GM18873 (cell line): ENCODE results near the gene BAAT.
A peak's percentile ranks its signal among the peaks of the same experiment; 100 is the strongest.

Experiments used
- ATAC-seq: cut with Tn5 transposase; IDR thresholded peaks from one replicate; pipeline ENCODE4 v1.9.1; 2021; ENCODE audit warnings: mild to moderate bottlenecking, moderate library complexity, moderate number of reproducible peaks; ENCODE audit not compliant: unreplicated experiment, low FRiP score

Gene BAAT

DNA sequence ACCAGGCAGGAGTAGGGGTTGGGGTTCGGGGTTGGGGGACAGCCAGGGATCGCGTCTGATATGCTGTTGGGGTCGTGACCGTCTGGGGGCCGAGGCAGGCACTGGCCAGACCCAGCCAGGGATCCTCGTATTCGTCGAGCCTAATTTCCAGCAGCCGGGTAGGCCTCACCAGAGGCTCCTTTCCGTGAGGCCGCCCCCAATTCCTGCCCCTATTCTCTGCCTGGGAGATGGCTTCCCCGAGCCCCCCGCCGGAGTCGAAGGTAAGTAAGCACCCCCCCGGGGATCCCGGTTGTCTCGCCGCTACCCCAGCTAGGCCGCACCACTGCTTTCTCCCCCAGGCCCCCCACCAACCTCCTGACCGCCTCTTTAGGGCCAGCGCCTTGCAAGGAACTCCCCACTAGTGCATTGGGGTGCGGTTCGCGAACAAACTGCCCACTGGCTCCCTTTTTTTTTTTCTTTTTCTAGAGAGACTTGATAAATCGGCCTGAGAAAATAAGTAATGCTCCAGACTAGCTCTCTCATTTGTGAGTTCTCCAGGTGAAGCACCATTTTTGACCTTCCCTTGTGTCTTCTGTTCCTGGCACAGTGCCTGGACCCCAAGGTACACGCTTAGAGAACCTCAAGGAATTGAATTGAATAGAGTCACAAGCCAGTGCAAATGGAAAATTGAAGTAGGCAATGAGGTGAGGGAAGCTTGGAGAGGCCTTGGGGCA is 14.3 kb upstream of the BAAT start:
- ATAC-seq = no peak

DNA sequence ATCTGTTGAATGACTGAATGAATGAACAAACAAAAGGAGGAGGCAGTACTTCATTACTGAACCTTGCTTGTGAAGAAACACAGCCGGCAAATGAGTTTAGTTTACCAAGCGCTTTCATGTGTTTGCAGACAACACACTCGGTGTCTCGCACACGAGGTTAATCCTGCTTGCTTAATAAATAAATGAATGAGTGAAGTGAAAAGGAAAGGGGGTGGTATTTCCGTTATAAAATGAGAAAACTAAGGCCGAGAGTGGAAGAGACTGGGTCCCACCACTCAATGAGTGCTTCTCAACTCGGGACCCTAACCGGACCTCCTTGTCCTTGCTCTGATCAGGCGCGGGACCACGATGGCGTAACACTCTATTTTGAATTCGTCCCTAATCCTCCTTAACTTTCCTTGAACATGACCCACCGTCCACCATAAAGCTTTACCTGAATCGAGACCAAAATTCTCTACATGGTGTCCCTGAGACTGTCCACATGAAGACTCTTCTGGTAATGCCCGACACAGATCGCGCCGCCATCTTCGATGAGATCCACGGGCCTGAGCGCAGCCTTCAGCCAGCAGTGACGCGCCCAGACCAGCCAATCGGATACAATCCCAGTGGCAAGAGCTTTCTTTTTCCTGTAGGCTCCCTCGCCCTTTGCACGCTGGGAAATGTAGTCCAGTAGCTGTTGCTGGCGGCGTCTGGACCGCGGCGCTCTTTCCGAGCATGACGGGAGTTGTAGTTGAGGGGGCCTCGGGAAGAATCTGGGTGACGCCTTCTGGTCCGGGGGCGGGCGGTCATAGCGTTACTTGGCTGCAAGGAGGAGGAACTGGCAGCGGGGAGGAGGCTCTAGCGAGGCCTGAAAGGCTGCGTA is 13.5 kb upstream of the BAAT start, which contains the start of the genes MRPL50 and ZNF189:
Gene MRPL50 (minus strand): TSS at position 551 of the 862 bp plus-strand sequence. CDS start 26 bp downstream, at position 525.
Gene ZNF189 (plus strand): TSS at position 784 of the 862 bp plus-strand sequence. CDS start 306 bp downstream, outside the sequence.
- peak; percentile 99 for ATAC-seq

DNA sequence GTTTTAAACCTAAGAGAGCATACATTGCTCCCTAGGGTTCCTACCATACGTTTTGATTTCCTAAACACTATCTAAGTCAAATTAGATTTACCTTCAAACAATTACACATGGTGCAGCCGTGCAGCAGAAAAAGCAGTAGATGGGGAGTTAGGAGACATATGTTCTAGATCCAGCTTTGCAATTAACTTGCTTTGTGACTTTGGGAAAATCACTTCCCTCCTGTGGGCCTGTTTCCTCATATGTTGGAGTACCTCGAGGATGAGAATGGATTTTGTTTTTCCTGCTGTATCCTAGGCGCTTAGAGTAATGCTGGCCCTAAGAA is 12.9 kb upstream of the BAAT start:
- no peak for ATAC-seq

DNA sequence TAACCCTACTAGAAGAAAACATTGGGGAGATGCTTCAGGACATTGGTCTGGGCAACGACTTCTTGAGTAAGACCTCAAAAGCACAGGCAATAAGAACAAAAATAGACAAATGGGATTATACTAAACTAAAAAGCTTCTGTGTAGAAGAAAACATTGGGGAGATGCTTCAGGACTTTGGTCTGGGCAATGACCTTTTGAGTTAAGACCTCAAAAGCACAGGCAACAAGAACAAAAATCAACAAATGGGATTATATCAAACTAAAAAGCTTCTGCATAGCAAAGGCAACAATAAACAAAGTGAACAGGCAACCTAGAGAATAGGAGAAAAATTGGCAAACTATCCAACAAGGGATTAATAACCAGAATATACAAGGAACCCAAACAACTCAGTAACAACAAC is 9.9 kb upstream of the BAAT start:
- no peak for ATAC-seq

DNA sequence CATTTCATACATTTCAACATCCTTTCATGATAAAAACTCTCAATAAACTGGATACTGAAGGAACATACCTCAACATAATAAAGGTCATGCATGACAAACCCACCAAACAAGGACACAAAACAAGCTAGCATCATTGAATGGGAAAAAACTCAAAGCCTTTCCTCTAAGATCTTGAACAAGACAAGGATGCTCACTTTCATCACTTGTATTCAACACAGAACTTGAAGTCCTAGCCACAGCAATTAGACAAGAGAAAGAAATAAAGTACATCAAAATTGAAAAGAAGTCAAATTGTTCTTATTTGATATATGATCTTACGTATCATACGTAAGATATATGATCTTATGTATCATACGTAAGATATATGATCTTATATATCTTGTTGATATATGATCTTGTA is 8.3 kb upstream of the BAAT start:
- no peak for ATAC-seq

DNA sequence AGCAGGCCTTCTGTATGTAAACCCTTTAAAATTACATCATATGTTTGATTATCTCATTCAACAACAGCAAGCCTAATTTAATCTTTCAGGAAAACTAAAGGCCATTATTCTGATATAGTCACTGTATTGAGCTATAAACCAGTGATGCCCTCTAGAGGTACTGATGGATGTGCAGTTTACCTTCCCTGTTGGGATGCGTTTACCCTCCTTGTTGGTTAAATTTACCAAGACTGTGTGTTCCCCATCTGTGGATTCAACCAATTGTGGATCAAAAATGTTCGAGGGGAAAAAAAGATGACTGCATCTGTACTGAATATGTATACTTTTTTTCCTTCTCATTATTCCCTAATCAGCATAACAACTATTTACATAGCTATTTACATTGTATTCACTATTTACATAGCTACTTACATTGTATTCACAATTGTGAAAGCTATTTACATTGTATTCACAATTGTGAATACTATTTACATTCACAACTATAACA is 3.7 kb upstream of the BAAT start:
- ATAC-seq = no peak

DNA sequence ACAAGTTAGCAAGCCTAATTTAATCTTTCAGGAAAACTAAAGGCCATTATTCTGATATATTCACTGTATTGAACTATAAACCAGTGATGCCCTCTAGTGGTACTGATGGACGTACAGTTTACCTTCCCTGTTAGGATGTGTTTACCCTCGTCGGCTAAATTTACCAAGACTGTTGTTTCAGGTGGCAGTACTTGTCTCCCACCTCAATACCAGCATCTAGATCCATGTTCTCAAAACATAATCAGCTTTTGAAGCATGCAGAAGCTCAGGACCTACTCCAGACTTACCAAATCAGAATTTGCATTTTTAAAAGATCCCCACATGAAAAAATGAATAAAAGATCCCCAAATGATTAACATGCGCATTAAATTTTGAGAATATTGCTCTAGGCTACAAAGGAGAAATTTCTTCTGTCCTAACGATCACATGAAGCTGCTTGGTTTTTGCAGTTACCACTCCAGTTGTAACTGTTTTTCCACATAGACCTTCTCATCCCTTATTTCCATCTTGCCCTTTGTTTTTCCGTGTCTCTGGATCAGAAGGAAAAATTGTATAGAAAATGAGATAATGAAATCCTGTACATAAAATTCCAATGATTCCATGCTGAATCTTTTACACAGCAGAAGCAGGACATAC is 3.2 kb upstream of the BAAT start:
- ATAC-seq = no peak

DNA sequence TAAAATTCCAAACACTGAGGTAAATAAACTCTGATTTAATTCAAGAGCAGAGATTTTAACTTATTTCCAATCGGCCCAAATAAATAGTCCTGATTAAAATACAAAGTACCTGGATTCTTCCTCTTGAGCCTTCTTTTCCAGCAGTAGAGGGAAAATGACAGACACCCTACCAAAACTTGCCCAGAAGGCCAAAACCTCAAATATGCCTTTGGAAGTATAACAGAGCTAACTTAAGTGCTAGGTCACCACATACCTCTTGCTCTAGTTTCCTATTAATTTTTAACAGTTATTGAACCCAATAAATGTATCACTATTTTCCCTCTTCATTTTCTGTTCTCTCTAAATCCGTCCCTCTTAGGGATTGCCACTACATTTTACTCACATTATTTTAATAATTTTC is 1.4 kb downstream of the BAAT start:
- ATAC-seq = no peak

DNA sequence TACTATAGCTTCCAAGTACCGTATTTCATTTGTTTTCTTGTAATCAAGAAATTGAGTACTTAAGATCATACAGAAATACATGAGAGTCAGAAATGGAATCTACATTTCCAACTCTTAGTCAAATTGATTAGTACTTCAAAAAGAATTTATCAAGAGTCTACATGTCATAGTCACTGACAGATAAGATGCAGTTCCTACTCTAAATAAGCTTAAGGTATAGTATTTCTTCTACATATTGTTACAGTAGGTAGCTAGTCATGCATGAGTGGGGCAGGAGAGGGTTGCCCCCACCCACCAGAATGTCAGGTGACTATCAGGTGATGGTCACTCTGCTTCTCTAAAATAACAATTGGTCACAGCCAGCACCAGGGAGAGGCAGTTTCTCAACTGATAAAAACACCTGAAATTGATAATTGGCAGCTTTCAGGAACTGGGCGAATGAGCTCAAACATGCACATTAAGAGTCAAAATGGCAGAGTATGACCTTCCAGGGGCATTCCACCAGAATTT is 2.9 kb downstream of the BAAT start:
- ATAC-seq = no peak

DNA sequence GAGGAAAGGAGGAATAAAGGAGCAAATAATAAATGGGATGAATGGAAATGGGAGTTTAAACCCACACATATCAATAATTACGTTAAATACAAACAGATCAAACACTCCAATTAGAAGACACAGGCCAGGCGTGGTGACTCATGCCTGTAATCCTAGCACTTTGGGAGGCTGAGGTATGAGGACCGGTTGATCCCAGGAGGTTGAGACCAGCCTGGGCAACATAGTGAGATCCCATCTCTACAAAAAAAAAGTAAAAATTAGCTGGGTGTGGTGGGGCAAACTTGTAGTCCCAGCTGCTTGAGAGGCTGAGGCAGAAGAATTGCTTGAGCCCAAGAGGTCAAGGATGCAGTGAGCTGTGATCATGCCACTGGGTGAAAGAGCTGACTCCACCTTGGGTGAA is 3.7 kb downstream of the BAAT start:
- no peak for ATAC-seq

DNA sequence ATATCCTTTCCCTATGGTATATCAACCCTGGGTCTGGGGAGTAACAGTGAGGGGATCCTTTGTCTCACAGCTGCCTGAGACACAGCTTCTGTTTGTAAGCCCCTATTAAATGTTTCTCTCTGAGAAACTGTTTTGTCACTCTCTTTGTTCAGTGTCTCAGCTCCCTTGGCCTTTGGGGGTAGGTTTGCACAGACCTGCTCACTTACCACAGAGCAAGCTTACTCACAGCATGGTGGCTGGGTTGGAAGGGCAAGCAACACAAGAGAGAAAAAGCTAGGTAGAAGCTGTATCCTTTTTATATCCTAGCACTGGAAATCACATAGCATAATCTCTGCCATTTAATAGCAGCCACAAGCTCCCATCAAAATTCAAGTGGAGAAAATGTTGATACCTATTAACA is 4.5 kb downstream of the BAAT start:
- ATAC-seq = no peak

DNA sequence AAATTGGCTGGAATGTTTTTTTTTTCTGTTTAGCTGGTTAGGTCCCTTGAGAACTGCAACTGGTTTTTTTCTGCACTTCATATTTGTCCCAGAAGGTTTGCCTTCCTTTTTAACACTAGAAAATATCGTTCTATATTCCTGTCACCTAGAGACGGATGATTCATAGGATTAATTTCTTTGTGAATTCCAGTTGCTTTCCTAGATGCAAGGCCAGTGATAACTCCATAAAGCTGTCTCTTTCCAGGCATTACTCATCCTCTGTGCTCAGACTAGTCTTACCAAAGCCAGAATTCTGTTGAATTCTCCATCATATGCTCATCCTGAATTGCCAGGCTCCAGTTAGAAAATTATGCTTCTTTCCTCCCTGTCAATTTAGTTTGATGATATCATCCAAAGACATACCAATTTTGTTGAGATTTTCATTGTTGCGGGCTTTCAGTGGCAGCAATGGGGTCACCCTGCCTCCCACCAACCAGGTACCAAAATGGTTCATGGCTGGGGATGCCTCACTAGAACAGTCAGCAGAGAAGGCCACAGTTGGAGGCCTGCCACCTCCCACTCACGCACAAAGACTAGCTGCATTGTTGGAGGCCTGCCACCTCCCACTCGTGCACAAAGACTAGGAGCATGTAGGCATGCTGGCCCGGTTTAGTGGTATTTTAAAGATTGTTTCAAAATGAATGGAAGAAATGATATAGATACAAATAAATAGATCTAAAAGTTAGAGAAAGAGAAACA is 8.5 kb downstream of the BAAT start:
- ATAC-seq = no peak

DNA sequence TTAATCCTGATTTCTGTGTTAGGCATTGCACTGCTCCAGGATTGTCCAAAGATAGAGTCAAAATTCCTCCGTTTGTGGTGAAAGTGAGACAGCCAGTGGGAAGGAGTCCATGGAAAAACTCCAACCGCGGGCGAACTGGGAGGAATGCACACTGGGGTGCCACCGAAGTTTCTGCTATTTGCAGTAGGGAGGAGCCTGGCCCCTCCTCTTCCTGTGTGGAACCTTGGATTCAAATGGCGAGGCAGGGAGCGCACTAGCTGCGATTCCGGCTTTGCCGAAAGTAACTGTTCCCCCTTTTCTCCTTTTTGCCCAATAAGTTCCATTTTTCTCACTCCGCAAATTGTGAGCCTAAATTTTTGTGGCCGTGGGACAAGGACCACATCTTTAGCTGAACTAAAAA is 9.3 kb downstream of the BAAT start:
- no peak for ATAC-seq

DNA sequence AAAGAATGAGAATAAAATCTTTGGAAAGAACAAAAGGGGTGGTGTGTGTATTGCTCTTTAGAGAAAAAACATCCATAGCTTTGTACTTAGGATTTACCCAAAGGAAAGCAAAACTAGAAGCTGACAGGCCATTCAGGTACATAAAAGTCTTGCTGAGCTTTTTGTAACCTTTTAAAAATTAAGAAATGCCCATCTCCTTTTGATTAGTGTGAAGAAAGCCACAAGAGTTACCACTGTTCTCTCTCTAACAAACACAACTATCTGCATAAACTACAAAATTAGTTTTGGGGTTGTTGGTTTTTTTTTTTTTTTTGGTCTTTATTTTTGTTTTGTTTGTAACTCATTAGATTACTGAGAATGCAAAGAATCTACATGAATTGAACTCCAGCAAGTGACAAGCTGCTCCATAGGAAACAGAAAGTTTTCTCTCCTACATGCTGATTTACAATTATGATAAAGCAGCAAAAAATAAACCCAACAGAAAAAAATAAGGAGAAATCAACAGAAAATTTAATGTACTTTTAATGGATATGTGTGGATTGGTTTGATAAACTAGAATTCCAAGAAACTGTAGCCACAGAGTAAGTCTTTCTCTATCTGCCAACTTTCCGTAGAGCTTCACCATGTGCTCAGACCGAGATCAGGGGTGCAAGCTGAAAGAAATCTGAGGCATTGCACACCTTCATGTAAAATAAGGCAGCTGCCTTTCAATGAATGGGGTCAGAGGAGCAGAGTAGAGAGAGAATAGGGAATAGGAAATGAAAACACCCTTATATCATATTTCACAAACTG is 12.3 kb downstream of the BAAT start:
- no peak for ATAC-seq

DNA sequence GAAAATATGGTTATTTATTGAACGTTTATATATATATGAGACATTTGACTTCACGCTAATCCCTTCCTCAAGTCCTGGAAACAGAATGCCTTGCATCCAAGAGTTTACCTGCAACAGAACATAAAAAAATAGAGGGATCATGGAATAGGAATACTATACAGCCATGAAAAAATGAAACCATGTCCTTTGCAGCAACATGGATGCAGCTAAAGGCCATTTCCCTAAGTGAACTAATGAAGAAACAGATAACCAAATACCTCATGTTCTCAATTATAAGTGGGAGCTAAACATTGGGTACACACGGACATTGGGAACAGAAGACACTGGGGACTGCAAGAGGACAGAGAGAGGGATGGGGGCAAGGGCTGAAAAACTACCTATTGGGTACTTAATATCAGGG is 13.0 kb downstream of the BAAT start:
- ATAC-seq = no peak

DNA sequence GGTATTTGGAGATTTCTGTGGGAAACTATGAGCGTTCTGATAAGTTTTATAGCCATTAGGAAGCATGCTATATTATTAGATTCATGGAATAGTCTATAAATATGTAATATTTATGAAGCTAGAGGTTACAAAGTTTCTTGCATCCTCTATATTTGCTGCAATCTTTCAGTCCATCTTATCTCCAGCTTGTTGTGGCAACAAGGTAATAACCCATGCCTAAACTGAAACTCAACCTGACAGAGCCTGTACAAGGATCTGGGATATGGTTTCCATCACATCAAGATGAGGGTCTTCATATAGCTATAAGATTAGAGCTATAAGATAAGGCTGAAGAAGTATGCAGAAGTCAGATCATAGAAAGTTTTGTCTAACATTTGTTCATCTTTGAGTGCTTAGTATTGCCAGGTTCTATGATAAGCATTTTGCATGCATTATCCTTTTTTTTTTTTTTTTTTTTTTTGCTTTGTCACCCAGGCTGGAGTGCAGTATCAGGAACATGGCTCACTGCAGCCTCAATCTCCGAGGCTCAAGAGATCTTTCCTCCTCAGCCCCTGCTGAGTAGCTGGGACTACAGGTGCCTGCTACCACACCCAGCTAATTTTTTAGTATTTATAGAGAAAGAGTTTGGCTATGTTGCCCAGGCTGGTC is 14.8 kb downstream of the BAAT start:
- no peak for ATAC-seq

DNA sequence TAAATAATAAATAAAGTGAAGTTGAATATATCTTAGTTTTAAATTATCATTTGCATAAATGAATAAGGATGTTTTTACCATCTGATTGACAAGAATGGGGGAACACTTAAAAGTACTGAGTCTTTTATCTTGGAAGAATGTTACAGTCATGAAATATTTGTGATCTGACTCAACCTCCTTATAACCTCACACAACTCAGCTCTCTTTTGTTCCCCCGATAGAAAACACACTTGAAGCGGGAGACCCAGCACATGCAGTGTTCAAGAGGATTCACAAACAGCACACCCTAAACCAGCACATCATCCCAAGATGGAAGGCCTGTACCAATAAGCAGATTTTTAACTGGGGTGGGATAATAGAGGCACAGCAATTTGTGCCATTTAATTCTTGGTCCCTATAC is 15.5 kb downstream of the BAAT start:
- no peak for ATAC-seq

DNA sequence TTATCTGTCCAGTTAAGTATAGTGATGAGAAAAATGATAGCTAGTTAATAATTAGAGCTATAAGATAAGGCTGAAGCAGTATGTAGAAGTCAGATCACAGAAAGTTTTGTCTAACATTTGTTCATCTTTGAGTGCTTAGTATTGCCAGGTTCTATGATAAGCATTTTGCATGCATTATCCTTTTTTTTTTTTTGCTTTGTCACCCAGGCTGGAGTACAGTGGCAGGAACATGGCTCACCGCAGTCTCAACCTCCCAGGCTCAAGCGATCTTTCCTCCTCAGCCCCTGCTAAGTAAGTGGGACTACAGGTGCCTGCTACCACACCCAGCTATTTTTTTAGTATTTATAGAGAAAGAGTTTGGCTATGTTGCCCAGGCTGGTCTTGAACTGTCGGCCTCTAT is 17.5 kb downstream of the BAAT start:
- no peak for ATAC-seq
